GM21723 (cell line): ENCODE measurements around the gene ABCB4.
A peak's percentile ranks its signal among the peaks of the same experiment; 100 is the strongest.

ENCODE experiments used
- ATAC-seq: cut with Tn5 transposase; IDR thresholded peaks from one replicate; pipeline ENCODE4 v1.9.1; 2021; ENCODE audit warnings: mild to moderate bottlenecking, moderate library complexity; ENCODE audit not compliant: unreplicated experiment

The ABCB4 gene

GRCh38 chr7:87427288-87427687 lies 48.2 kb downstream of the ABCB4 start:
- no peak for ATAC-seq

- peak; percentile 73 for ATAC-seq
These were observed 49.3 kb downstream of the ABCB4 start for GRCh38 chr7:87426160-87426559.

- no peak for ATAC-seq
These were observed 51.4 kb downstream of the ABCB4 start for GRCh38 chr7:87424075-87424474.

DNA sequence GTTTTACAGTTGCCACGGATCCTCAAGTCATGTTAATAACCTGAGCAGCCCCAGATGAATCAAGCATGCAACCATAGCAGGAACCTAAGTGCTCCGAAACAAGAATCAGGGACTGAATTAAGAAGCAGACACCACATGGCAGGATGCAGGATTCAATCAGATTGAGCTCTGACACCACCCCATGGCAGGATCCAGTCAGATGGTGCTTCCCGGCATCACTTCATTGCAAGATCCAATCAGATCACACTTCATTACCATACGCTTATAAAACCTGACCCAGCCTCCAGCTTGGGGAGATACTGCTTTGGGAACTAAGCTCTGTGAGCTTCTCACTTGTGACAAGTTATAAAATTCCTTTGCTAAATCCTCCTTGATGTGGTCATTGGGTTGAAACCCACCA lies 55.3 kb downstream of the ABCB4 start:
- ATAC-seq, result no peak

GRCh38 chr7:87416682-87417587 lies 58.5 kb downstream of the ABCB4 start:
- ATAC-seq, result peak; percentile 87

GRCh38 chr7:87414794-87415188 lies 60.7 kb downstream of the ABCB4 start:
- ATAC-seq, result no peak

- ATAC-seq, result no peak
These were observed 61.3 kb downstream of the ABCB4 start for GRCh38 chr7:87413951-87414793.

GRCh38 chr7:87413029-87413428 lies 62.5 kb downstream of the ABCB4 start:
- no peak for ATAC-seq

DNA sequence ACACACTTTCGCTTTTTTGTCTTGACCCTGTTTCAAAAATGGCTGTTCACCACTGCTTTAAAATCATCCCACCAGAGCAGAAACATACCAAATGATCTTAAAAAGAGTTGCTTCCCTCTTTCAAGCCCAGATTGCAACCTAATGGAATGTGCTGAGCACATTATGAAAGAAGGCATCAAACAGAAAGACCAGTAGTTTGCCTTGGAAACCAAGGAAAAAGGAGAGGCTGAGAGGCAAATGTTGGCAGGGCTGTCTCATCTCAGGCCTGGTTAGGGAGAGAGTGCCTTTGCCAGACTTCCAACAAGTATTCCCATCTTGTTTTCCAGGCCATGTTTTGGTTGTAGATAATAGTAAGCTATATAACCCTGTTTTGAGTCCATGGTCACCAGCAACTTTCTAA lies 64.3 kb downstream of the ABCB4 start:
- ATAC-seq, result no peak

DNA sequence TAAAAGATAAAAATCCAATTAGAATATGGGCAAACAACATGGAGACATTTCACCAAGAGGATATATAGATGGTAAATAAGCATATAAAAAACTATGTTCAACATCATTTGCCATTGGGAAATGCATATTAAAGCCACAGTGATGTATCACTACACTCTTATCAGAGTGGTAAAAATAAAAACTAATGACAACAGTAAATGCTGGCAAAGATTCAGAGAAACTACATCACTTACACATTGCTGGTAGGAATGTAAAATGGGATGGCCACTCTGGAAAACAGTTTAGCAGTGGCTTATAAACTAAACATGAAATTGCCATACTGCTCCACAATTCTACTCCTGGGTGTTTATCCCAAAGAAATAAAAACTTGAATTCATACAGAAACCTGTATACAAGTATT lies 70.8 kb downstream of the ABCB4 start:
- no peak for ATAC-seq

DNA sequence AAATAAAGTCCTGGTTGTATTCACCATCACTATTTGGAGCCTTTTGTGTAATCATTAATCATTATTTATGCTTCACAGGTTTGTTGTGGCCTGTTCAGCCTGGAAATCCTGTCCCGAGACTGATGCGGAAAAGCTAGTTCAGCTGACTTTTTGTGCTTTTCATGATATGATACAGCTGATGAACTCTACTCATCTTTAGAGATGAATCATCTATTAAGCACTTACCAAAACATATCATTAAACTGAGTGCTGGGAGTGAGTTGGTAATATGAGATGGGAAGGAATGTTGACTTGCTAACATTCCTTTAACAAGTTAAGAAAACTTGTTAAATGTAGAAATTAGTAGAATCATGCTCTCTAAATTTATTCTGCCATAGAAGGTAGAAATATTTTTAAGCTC lies 77.0 kb downstream of the ABCB4 start:
- no peak for ATAC-seq

DNA sequence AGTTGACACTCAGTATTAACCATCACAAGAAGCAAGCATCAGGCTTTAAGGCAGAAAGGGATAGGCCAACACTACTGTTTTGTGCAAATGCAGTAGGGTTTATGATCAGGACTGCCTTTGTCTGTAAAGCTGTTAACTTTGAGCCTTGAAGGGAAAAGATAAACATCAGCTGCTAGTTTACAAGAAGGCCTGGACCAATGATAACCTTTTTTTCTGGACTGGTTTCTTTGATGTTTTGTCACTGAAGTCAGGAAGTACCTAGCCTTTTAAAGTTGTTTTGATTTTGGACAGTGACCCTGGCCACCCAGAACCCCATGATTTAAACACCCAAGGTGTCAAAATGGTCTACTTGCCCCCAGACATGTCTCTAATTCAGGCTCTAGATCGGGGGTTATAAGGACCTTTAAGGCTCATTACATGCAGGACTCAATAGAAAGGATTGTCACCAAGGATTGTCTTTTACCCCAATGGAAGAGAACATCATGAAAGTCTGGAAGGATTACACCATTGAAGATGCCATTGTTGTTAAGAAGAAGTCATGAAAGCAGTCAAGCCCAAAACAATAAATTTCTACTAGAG lies 79.9 kb downstream of the ABCB4 start:
- no peak for ATAC-seq

DNA sequence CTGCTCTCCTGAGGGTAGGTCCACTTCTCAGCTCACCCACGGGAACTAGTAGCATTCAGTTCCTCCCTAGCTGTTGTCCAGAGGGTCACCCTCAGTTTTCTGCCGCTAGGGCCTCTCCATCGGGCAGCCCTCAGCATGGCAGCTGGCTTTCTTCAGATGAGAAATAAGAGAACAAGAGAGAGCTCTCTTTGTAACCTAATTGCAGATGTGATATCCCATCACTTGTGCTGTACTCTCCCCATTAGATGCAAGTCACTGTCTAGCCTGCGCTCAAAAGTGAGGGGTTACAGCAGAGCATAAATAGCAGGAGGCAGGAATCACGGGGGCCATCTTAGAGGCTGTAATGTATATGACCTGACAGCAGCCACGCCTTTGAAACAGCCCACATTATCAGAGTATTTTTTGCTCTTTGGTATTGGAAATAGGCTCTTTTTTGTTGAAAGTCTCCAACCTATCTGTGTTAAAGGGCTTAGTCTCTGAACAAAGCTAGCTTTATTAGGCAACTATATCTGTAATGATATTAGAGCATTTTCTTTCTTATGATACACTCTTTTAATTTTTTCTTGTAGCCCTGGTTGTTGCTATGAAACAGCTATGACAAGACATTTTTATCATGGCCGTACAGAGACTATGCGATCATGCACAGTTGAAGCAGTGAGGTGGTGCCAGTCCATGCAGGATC lies 84.3 kb downstream of the ABCB4 start:
- ATAC-seq, result no peak

GRCh38 chr7:87380905-87381304 lies 94.6 kb downstream of the ABCB4 start:
- no peak for ATAC-seq

GRCh38 chr7:87375662-87376435 lies 99.6 kb downstream of the ABCB4 start:
- no peak for ATAC-seq

DNA sequence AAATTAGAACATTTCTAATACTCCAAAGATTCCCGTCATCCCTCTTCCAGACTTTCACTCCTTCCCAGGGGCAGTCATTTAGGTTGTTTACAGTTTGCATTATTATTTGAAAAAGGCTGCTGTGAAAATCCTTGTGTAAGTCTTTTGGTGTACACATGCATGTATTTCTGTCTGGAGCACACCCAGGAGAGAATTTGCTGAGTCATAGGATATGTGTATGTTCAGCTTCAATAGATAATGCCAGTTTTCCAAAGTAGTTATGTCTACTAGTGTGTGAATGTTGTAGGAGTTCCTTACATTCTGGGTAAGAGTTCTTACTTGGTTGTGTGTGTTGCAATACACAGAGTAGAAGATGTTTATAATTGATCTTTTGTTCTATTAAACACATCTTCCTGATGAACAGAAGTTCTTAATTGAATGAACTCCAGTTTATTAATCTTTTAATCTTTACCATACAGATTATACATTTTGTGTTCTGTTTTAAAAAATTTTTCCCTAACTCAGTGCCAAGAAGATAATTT lies 104.8 kb downstream of the ABCB4 start:
- no peak for ATAC-seq

DNA sequence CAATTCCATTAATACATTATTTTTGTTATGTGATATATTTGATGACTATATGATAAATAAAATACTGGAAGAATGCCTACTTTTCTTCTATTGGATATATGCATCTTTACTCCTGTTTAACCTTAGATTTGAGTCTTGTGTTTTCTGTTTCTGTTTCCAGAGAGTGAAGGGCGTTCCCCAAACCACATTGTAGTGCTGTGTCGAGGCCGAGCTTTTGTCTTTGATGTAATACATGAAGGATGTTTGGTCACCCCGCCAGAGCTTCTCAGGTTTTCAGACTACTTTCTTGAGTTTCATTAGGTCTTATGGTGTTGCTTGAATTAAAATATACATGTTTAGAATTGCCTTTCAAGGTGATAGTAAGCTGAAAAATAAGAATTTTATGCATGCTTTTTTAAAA lies 106.3 kb downstream of the ABCB4 start:
- ATAC-seq, result no peak

DNA sequence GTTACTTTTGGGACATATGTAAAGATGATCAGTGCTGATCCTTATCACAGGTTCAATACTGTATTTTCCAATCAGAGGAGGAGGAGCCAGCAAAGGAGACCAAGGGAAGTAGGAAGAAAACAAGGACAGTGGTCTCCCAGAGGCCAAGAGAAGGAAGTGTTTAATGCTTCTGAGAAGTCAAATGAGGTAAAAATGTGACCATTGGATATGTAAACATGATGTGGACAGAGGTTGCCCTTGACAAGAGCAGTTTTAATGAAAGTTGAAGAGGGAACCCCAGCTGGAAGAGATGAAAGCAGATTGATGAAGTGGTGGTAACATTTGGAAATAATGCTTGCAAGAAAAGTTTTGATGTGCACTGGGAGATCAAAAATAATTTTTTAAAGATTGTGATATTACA lies 111.2 kb downstream of the ABCB4 start:
- no peak for ATAC-seq

DNA sequence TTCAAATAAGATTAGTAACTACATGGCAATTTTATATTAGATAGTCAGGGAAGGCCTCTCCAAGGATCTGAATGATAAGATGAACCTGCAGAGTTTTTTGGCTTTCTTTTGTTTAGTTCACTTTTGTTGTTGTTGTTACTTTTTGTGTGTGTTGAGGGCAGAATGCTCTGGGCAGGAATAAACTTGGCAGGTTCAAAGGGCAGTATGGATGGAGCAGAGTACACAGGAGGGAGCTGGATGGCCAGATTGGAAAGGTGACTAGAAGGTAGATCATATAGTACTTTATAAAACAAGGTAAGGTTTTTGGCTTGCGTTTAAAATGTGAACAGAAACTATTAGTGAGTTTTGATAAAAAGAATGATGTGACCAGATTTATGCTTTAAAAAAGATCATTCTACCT lies 112.1 kb downstream of the ABCB4 start:
- no peak for ATAC-seq

DNA sequence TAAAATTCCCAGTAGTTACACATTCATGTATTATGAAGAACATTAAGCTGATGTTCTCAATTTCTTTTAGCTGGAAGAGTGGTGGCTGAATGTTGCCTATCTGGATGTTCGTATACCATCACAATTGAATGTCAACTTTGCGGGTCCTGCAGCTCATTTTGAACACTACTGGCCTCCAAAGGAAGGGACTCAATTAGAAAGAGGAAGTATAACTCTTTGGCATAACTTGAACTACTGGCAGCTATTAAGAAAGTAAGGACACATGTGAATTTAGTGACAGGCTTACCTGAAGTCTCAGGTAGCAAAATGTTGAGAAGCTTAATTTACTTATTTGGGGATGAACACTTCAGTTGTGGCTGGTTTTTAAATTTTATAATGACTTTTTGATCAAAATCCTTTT lies 114.2 kb downstream of the ABCB4 start:
- no peak for ATAC-seq
